Activated CD4-positive, alpha-beta memory T cell treated with anti-CD3 and anti-CD28 coated beads, Interleukin-2, amount 10 ng/mL, durations not matched to agents 7 days and 5 days (primary cell): Measurements from ENCODE around the gene STXBP6. TPM values are rescaled to one million over a fixed set of nuclear protein-coding genes. Genes with fewer than 3 reads are reported as not detected.

ENCODE experiments used
- CTCF ChIA-PET: fragments of 350-600 bp; sonication (Branson Sonifier 250); formaldehyde crosslinking; loops from one replicate; lab custom pipeline; 2021; ENCODE audit warnings: antibody characterized with exemption, inconsistent platforms; lab: Charles Lee
- POLR2A ChIA-PET: fragments of 350-600 bp; sonication (Branson Sonifier 250); formaldehyde crosslinking; loops from one replicate; lab custom pipeline; 2021; ENCODE audit warnings: antibody characterized with exemption; lab: Charles Lee
- DNase-seq: peaks from one replicate; pipeline ENCODE4 v3.0.0-alpha.2; 2020
- H3K27ac Mint-ChIP-seq: one replicate; pipeline ENCODE4 v1.8.0; 2021; ENCODE audit warnings: mild to moderate bottlenecking, mixed read lengths
- H3K27me3 Mint-ChIP-seq: one replicate; pipeline ENCODE4 v1.8.0; 2021; ENCODE audit warnings: mixed read lengths
- H3K36me3 Mint-ChIP-seq: one replicate; pipeline ENCODE4 v1.8.0; 2021; ENCODE audit warnings: low read depth, mixed read lengths
- H3K4me1 Mint-ChIP-seq: one replicate; pipeline ENCODE4 v1.8.0; 2021; ENCODE audit warnings: mixed read lengths
- H3K4me3 Mint-ChIP-seq: one replicate; pipeline ENCODE4 v1.8.0; 2021; ENCODE audit warnings: mild to moderate bottlenecking, mixed read lengths
- H3K9me3 Mint-ChIP-seq: one replicate; pipeline ENCODE4 v1.8.0; 2021; ENCODE audit warnings: mixed read lengths
- total RNA-seq, 2 experiments: library from RNA; stranded (reverse); gene quantifications; one replicate each; pipeline ENCODE4 v1.2.3, GENCODE V29; 2021

Gene STXBP6
- total RNA-seq, 2 experiments from 2014 or later, result not detected

DNA sequence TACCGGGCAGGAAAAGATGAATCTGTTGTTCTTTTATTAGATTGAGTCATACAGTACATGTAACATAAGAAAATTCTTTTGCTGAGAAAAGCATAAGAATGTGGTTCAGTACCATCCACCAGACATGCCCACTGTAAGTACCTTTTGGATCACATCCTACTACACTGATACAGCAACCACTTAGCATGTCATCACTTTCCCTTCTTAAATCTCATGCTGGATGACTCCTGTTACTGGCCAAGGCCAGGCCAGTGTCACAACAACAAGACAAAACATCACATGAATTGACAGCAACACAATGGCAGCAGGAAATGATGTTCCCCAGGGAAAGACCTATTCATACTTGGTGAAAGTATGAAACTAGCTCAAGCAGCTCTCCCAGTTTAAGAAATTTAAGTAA is 46.4 kb downstream of the STXBP6 start:
- ChIA-PET CTCF (no interaction called here), POLR2A (no interaction called here)
- Mint-ChIP-seq H3K36me3 (no peaks in the 10 kb centered on the region), H3K9me3 (no peaks in the 10 kb centered on the region), H3K27ac (no peak overlapping the region), H3K4me3 (no peak overlapping the region), H3K27me3 (peaks cover 4% of the 10 kb centered on the region), H3K4me1 (no peaks in the 10 kb centered on the region)
- DNase-seq, result no peak

DNA sequence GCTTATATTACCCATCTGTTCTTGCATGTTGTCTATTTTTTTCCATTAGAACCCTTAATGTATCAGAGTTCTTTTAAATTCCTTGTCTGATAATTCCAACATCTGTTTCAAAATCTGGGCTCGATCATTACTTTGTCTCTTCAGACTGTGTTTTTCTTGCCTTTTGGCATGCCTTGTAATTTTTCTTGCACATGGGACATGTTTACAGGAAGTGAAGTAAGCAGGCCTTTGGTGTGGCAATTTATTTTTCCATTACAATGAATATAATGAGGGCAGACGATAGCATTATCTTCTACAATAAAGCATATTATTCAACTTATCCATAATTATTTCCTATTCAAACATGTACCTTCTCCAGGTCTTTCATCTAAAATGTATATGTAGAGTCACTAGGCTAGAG is 48.3 kb downstream of the STXBP6 start:
- DNase-seq, result no peak
- H3K27me3 Mint-ChIP-seq, result peaks cover 2% of the 10 kb centered on the region
- H3K4me3 Mint-ChIP-seq, result no peak overlapping the region
- no peaks in the 10 kb centered on the region for H3K4me1 Mint-ChIP-seq
- POLR2A ChIA-PET, result no interaction called here
- no peaks in the 10 kb centered on the region for H3K36me3 Mint-ChIP-seq
- H3K9me3 Mint-ChIP-seq, result no peaks in the 10 kb centered on the region
- H3K27ac Mint-ChIP-seq, result no peak overlapping the region
- CTCF ChIA-PET, result no interaction called here

DNA sequence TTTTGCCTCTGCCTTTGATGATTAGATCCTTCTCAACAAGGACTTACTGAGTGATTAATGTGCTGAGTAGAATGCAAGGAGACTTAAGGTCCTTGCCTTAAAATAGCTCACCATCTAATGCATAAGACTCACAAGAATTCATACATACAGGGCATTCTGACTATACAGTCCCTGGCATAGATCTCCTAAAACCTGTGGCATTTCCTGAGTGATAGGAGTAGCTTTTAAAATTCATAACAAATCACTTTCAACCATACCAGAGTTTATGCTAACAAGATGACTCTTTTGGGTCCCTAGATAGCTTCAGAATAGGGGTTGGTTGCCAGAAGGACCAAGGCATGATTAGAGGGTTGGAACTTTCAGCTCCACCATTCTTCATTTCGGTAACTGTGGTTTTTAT is 48.8 kb downstream of the STXBP6 start:
- CTCF ChIA-PET, result no interaction called here
- Mint-ChIP-seq H3K36me3 (no peaks in the 10 kb centered on the region), H3K27ac (no peak overlapping the region), H3K4me3 (no peak overlapping the region), H3K9me3 (no peaks in the 10 kb centered on the region), H3K4me1 (no peaks in the 10 kb centered on the region), H3K27me3 (peaks cover 2% of the 10 kb centered on the region)
- no peak for DNase-seq
- POLR2A ChIA-PET, result no interaction called here

DNA sequence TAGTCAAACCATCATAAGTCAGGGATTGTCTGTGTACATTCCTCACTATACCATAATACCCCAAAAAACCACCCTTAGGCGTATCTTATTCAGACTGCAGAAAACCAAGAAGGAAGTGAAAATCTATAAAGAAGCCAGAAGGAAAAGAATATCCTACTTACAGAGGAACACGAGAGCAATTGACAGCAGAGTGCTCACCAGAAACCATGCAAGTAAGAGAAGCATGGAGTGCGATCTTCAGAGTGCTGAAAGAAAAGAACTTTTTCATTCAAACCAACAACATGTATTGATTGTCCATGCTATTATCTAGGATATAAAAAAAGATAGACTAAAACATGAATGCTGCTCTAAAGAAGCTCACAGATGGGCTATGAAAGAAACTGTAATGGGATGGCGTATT is 50.8 kb downstream of the STXBP6 start:
- POLR2A ChIA-PET, result no interaction called here

DNA sequence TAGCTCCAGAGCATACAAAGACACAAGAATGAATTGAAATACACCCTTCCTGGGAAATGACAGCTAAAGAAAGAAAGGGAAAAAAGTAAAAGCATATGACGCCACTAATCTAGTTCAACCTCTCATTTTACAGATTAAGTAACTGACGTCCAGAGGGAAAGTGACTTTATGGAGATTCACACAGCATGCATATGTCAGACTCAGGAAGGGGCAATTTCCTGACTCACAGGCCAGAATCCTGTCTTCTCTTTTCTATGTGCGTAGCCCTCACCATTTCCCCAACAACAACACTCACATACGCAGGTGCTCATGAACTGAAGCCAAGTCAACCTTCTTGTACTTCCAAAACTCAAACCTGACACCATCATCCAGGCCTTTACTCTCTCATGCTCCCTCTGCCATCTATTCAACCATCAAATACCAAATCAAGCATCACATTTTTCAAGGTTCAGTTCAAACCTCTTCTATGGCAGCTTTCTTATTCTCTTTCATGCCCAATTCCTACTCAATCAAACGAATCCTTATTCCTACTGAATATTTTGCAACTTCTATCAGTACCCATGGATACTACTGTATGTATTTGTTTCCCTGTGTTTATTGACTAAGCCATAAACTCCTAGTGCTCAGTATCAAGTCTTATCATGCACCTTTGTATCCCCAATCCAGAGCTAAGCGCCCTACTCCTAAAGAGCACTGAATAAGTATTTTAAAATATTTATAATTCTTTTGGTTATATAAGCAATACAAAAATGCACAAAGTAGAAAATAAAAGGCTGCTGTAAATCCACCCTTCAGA is 52.8 kb downstream of the STXBP6 start:
- Mint-ChIP-seq H3K36me3 (no peaks in the 10 kb centered on the region), H3K9me3 (no peaks in the 10 kb centered on the region), H3K4me1 (no peaks in the 10 kb centered on the region), H3K27me3 (peaks cover 2% of the 10 kb centered on the region), H3K4me3 (no peak overlapping the region), H3K27ac (no peak overlapping the region)
- CTCF ChIA-PET, result no interaction called here
- POLR2A ChIA-PET, result no interaction called here
- no peak for DNase-seq

More for the DNA sequence above, 50.8 kb downstream of the STXBP6 start:
- H3K27me3 Mint-ChIP-seq, result peaks cover 2% of the 10 kb centered on the region
- no peaks in the 10 kb centered on the region for H3K4me1 Mint-ChIP-seq
- no peak overlapping the region for H3K27ac Mint-ChIP-seq
- no peak for DNase-seq
- no peak overlapping the region for H3K4me3 Mint-ChIP-seq
- CTCF ChIA-PET, result no interaction called here
- H3K9me3 Mint-ChIP-seq, result no peaks in the 10 kb centered on the region
- H3K36me3 Mint-ChIP-seq, result no peaks in the 10 kb centered on the region

DNA sequence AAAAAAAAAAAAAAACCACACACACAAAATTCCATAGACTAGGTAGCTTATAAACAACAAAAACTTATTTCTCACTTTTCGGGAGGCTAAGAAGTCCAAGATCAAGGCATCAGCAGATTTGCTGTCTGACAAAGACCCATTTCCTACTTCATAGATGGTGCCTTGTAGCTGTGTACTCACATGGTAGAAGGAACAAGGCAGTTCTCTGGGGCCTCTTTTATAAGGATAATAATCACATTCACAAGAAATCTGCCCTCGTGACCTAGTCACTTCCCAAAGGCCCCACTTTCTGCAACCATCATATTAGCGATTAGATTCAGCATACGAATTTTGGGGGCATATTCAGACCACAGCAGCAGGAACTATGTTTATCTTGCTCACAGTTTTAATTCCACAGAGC is 54.9 kb downstream of the STXBP6 start:
- Mint-ChIP-seq H3K4me3 (no peak overlapping the region), H3K27me3 (no peaks in the 10 kb centered on the region), H3K4me1 (no peaks in the 10 kb centered on the region), H3K27ac (no peak overlapping the region), H3K36me3 (no peaks in the 10 kb centered on the region), H3K9me3 (no peaks in the 10 kb centered on the region)
- ChIA-PET POLR2A (no interaction called here), CTCF (no interaction called here)
- DNase-seq, result no peak

DNA sequence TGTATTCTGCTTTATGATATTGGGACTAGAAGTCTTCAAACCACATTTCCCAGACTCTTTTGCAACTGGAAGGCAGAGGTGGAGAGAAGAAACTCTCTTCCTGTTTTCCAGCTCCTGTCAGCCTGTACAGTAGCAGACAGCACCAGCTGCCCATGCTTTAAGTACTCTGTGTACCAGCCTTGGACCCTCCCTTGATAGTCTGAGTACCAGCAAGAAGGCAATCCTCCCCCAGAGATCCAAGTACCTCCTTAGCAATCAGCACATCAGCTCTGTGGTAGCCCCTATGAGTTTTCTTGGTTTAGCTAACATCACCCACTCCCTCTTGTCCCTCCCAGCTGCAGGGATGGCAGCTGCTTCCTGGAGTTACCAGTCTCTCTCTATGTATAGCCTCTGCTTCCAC is 56.3 kb downstream of the STXBP6 start:
- ChIA-PET POLR2A (no interaction called here), CTCF (interaction anchor here (1.3 kb wide), 1 partner anchor 16 kb away, joined by 3 read pairs; no protein-coding TSS in a partner anchor)
- H3K27ac Mint-ChIP-seq, result no peak overlapping the region
- no peaks in the 10 kb centered on the region for H3K9me3 Mint-ChIP-seq
- no peaks in the 10 kb centered on the region for H3K36me3 Mint-ChIP-seq
- DNase-seq, result no peak
- H3K4me1 Mint-ChIP-seq, result no peaks in the 10 kb centered on the region
- no peak overlapping the region for H3K4me3 Mint-ChIP-seq
- H3K27me3 Mint-ChIP-seq, result no peaks in the 10 kb centered on the region

DNA sequence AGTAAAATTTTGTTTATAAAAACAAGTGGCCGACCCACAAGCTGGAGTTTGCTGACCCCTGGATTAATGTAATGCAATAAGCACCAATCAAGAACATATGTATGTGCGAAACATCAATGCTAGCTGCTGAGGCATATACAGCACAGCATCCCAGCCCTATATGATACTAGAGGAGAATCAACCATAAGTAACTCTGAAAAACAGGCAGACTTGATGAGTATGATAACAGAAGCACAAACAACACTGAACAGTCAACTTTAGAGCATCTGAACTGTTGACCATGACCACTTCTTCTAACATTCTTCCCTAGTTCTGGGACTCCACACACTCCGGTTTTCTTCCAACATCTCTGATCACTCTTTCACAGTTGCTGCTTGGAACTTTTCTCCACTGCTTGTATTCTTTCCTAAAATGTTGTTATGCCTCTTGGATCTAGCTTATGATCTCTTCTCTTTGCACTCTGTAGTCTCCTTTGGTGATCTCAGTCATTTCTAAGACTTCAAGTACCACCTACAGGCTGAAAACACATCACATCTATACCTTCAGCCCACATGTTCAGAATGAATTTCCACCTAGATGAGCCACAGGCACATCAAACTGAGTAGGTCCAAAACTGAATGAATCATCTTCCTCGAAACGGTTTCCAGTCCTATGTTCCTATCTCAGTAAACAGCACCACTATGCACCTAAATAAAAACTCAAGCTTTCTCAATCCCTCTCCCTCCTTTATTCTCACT is 57.2 kb downstream of the STXBP6 start:
- Mint-ChIP-seq H3K4me1 (no peaks in the 10 kb centered on the region), H3K4me3 (no peak overlapping the region), H3K9me3 (no peaks in the 10 kb centered on the region), H3K27me3 (no peaks in the 10 kb centered on the region), H3K27ac (no peak overlapping the region), H3K36me3 (no peaks in the 10 kb centered on the region)
- POLR2A ChIA-PET, result no interaction called here
- CTCF ChIA-PET, result no interaction called here
- no peak for DNase-seq

DNA sequence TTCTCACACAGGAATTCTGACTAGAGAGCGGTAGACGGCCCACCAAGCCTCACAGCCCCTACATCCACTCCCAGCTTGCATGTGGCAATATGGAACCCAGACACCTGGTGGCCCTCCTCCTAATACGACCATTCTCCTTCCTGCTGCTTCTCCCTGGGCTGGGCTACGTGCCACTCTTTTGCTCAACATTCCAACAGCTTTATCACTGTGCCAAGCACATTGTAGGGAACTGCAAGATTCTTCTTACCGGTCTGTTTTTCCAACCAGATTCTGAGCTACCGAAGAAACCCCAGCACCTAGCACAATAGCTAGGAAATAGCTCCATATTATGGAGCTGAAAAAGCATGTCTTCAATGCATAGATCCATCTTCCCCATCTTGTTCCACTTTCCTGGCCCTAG is 58.1 kb downstream of the STXBP6 start:
- POLR2A ChIA-PET, result no interaction called here
- no peaks in the 10 kb centered on the region for H3K9me3 Mint-ChIP-seq
- no peak overlapping the region for H3K27ac Mint-ChIP-seq
- H3K4me1 Mint-ChIP-seq, result no peaks in the 10 kb centered on the region
- H3K27me3 Mint-ChIP-seq, result no peaks in the 10 kb centered on the region
- H3K36me3 Mint-ChIP-seq, result no peaks in the 10 kb centered on the region
- DNase-seq, result no peak
- CTCF ChIA-PET, result no interaction called here
- no peak overlapping the region for H3K4me3 Mint-ChIP-seq

DNA sequence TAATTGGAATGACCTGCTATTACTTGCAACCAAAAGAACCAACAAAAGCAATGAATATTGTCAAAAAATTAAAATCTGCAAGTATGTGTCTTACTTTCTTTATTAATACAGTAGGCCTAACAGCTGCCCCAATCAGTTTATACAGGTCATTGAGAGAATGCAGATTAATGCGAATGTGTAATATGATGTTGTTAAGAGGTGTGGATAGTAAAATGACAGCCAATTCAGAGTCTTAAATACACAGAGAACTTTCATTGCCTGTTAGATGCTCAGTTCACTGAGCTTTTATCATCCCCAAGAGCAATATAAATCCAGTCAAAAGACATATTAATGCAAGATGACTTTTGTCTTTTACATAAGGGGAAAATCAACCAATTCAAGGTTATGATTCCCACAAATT is 58.7 kb downstream of the STXBP6 start:
- Mint-ChIP-seq H3K27ac (no peak overlapping the region), H3K36me3 (no peaks in the 10 kb centered on the region), H3K4me1 (no peaks in the 10 kb centered on the region), H3K4me3 (no peak overlapping the region), H3K9me3 (no peaks in the 10 kb centered on the region), H3K27me3 (no peaks in the 10 kb centered on the region)
- DNase-seq, result no peak
- CTCF ChIA-PET, result no interaction called here
- POLR2A ChIA-PET, result no interaction called here

DNA sequence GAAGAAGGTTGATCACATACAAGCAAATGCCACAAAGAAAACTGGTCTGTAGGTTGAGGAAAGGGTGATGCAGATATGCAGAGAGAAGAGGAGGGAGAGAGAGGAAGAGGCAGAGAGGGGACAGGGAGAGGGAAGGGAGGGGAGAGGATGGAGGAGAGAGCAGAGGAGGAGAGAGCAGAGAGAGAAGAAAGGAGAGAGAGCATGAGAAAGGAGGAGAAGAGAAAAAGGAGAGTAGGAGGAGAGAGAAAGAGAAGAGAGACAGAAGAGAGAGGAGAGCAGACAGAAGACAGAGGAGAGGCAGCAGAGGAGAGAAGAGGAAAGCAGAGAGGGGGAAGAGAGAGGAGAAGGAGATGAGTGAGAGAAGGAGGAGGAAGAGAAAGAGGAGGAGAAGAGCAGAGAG is 59.2 kb downstream of the STXBP6 start:
- POLR2A ChIA-PET, result no interaction called here
- Mint-ChIP-seq H3K4me1 (no peaks in the 10 kb centered on the region), H3K9me3 (no peaks in the 10 kb centered on the region), H3K4me3 (no peak overlapping the region), H3K27me3 (no peaks in the 10 kb centered on the region), H3K27ac (no peak overlapping the region), H3K36me3 (no peaks in the 10 kb centered on the region)
- no peak for DNase-seq
- CTCF ChIA-PET, result no interaction called here

DNA sequence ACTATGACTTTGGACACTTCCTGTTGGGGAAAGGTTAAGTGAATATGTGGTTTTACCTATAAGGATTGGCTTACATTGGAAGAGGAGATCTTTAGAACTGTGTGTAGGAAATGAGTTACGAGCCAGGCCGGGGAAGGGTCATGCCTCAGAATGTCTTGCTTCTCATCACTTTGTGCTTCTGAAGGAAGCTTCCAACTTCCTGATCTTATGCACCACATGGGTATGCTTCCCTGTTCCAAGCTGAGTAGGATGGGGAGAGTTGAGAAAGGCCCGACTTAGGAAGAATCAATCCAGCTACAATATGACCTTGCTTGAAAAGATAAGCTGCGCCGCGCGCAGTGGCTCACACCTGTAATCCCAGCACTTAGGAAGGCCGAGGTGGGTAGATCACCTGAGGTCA is 59.9 kb downstream of the STXBP6 start:
- ChIA-PET CTCF (no interaction called here), POLR2A (no interaction called here)
- Mint-ChIP-seq H3K4me1 (no peaks in the 10 kb centered on the region), H3K27ac (no peak overlapping the region), H3K27me3 (no peaks in the 10 kb centered on the region), H3K36me3 (no peaks in the 10 kb centered on the region), H3K9me3 (no peaks in the 10 kb centered on the region), H3K4me3 (no peak overlapping the region)
- DNase-seq, result no peak

DNA sequence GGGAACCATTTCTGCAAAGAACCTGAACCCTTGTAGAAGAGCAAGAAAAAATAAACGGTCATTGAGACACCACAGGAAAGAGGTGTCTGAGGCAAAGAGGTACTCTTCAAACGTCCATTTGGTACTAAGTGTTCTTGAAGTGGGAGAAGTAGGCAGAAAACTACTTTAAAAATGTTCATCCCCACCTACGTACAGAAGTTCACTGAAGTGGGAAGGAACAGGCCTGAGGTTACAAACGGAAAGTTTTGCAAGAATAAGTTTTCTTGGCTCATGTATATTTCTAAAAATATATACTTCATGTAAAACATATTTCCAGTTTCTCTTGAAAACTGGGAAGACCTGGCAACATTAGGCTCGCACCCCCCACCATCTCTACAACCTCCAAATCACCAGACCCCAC is 61.2 kb downstream of the STXBP6 start:
- Mint-ChIP-seq H3K4me1 (no peaks in the 10 kb centered on the region), H3K4me3 (no peak overlapping the region), H3K36me3 (no peaks in the 10 kb centered on the region), H3K9me3 (no peaks in the 10 kb centered on the region), H3K27ac (no peak overlapping the region), H3K27me3 (peaks cover 4% of the 10 kb centered on the region)
- DNase-seq, result no peak
- POLR2A ChIA-PET, result no interaction called here
- CTCF ChIA-PET, result no interaction called here
